Nephron (organoid): ENCODE measurements around the gene GRIK3.
A peak's percentile ranks its signal among the peaks of the same experiment; 100 is the strongest.

Experiments used
- H3K27ac Mint-ChIP-seq, 3 experiments: 2 replicates each; pipeline ENCODE4 v1.8.0; 2020; ENCODE audit warnings: mixed read lengths in 3 of 3, mild to moderate bottlenecking in 2 of 3, moderate library complexity in 1 of 3
- H3K27me3 Mint-ChIP-seq: 2 replicates; pipeline ENCODE4 v1.8.0; 2021; ENCODE audit warnings: low read depth, mild to moderate bottlenecking, moderate library complexity, mixed read lengths
- H3K36me3 Mint-ChIP-seq: 2 replicates; pipeline ENCODE4 v1.8.0; 2020; ENCODE audit warnings: low read depth, mixed read lengths
- H3K4me1 Mint-ChIP-seq: 2 replicates; pipeline ENCODE4 v1.8.0; 2020; ENCODE audit warnings: mixed read lengths
- H3K4me3 Mint-ChIP-seq, 3 experiments: 2 replicates each; pipeline ENCODE4 v1.8.0; 2020; ENCODE audit warnings: mild to moderate bottlenecking in 3 of 3, mixed read lengths in 3 of 3, moderate library complexity in 2 of 3
- H3K9me3 Mint-ChIP-seq: 2 replicates; pipeline ENCODE4 v1.8.0; 2020; ENCODE audit warnings: mixed read lengths
- TF ChIP-seq, protein P1 (sequence below), 3 experiments: fragments of 200-600 bp; sonication (generic); IDR thresholded peaks; one replicate each; pipeline ENCODE4 v1.5.0; 2021; ENCODE audit warnings: antibody characterized with exemption in 3 of 3; ENCODE audit not compliant: unreplicated experiment in 3 of 3

GRIK3 gene

GRCh38 chr1:36991551-36991950, 42.8 kb downstream of the GRIK3 start:
- Mint-ChIP-seq H3K27ac (no peak overlapping the region), H3K27me3 (peaks cover 50% of the 10 kb centered on the region), H3K4me3 (no peak overlapping the region), H3K4me1 (no peaks in the 10 kb centered on the region), H3K36me3 (no peaks in the 10 kb centered on the region), H3K9me3 (no peaks in the 10 kb centered on the region)
- TF ChIP-seq, protein P1, sequence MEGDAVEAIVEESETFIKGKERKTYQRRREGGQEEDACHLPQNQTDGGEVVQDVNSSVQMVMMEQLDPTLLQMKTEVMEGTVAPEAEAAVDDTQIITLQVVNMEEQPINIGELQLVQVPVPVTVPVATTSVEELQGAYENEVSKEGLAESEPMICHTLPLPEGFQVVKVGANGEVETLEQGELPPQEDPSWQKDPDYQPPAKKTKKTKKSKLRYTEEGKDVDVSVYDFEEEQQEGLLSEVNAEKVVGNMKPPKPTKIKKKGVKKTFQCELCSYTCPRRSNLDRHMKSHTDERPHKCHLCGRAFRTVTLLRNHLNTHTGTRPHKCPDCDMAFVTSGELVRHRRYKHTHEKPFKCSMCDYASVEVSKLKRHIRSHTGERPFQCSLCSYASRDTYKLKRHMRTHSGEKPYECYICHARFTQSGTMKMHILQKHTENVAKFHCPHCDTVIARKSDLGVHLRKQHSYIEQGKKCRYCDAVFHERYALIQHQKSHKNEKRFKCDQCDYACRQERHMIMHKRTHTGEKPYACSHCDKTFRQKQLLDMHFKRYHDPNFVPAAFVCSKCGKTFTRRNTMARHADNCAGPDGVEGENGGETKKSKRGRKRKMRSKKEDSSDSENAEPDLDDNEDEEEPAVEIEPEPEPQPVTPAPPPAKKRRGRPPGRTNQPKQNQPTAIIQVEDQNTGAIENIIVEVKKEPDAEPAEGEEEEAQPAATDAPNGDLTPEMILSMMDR (IDR thresholded peaks at IDR 0.05; ENCODE audit: unreplicated experiment in 3 of 3): no peak

DNA sequence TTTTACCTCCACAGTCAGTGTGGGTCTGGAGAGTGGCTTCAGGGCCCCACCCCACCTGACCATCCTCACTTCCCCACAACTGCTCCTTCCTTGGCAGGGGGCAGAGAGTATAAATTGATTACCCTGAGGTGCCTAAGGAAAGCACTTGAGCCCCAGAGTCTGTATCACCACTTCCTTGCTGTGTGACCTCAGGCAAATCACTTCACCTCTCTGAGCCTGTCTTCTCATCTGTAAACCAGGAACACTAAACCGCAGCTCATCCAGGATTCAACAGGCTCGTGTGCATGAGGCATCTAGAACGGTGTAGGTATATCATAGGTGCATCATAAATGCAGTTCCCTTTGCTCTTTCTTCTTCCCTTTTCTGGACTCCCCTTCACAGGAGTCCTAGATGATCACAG, 43.4 kb downstream of the GRIK3 start:
- Mint-ChIP-seq H3K4me1 (no peaks in the 10 kb centered on the region), H3K27me3 (peaks cover 52% of the 10 kb centered on the region), H3K27ac (no peak overlapping the region), H3K4me3 (no peak overlapping the region), H3K9me3 (no peaks in the 10 kb centered on the region), H3K36me3 (no peaks in the 10 kb centered on the region)
- TF ChIP-seq, protein P1 (IDR thresholded peaks at IDR 0.05; ENCODE audit: unreplicated experiment in 3 of 3): no peak

- Mint-ChIP-seq H3K4me1 (no peaks in the 10 kb centered on the region), H3K27ac (peak overlapping the region in 1 of 3 experiments; percentile 13), H3K9me3 (no peaks in the 10 kb centered on the region), H3K27me3 (peaks cover 45% of the 10 kb centered on the region), H3K4me3 (no peak overlapping the region), H3K36me3 (no peaks in the 10 kb centered on the region)
- TF ChIP-seq, protein P1 (IDR thresholded peaks at IDR 0.05; ENCODE audit: unreplicated experiment in 3 of 3): no peak
Measured at GRCh38 chr1:36989241-36989640, 45.1 kb downstream of the GRIK3 start.

- no peaks in the 10 kb centered on the region for H3K9me3 Mint-ChIP-seq
Measured at GRCh38 chr1:36988741-36989193, 45.5 kb downstream of the GRIK3 start.

GRCh38 chr1:36988321-36988720, 46.0 kb downstream of the GRIK3 start:
- no peaks in the 10 kb centered on the region for H3K4me1 Mint-ChIP-seq
- no peaks in the 10 kb centered on the region for H3K36me3 Mint-ChIP-seq
- H3K9me3 Mint-ChIP-seq: no peaks in the 10 kb centered on the region
- TF ChIP-seq, protein P1 (IDR thresholded peaks at IDR 0.05; ENCODE audit: unreplicated experiment in 3 of 3): no peak
- peaks cover 48% of the 10 kb centered on the region for H3K27me3 Mint-ChIP-seq
- no peak overlapping the region for H3K4me3 Mint-ChIP-seq
- H3K27ac Mint-ChIP-seq: no peak overlapping the region

More at GRCh38 chr1:36988741-36989193, 45.5 kb downstream of the GRIK3 start:
- H3K4me3 Mint-ChIP-seq: no peak overlapping the region
- TF ChIP-seq, protein P1 (IDR thresholded peaks at IDR 0.05; ENCODE audit: unreplicated experiment in 3 of 3): no peak
- peaks cover 45% of the 10 kb centered on the region for H3K27me3 Mint-ChIP-seq
- no peaks in the 10 kb centered on the region for H3K4me1 Mint-ChIP-seq
- H3K36me3 Mint-ChIP-seq: no peaks in the 10 kb centered on the region
- peak overlapping the region in 1 of 3 experiments; percentile 13 for H3K27ac Mint-ChIP-seq

DNA sequence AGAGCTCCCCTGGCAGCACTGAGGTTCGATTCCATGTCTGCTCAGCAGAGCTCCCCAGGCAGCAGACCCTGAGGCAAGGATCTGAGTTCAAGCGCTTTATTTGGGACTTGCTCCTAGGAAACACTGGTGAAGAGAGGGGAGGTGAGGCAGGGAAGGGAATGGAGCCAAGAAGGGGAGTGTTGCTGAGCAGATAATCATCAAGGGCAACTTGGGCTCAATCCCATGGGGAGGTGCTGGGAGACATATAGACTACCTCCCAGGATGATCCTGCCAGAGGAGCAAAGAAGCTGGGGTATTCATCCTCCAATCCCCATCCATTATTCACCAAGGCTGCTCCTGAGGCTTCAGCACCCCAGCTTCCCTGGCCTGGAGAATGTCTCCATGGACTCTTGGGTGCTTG, 47.0 kb downstream of the GRIK3 start:
- H3K27me3 Mint-ChIP-seq: peaks cover 52% of the 10 kb centered on the region
- no peaks in the 10 kb centered on the region for H3K4me1 Mint-ChIP-seq
- TF ChIP-seq, protein P1 (IDR thresholded peaks at IDR 0.05; ENCODE audit: unreplicated experiment in 3 of 3): no peak
- no peaks in the 10 kb centered on the region for H3K36me3 Mint-ChIP-seq
- H3K4me3 Mint-ChIP-seq: no peak overlapping the region
- H3K27ac Mint-ChIP-seq: no peak overlapping the region
- no peaks in the 10 kb centered on the region for H3K9me3 Mint-ChIP-seq
